Ovary (tissue), 9 donors: Measurements from ENCODE around the gene RIMS1. TPM values are rescaled to one million over a fixed set of nuclear protein-coding genes. Genes with fewer than 3 reads are reported as not detected.

Experiments
- DNase-seq, 5 donors: peaks; one replicate each; pipeline ENCODE4 v3.0.0-alpha.2; 2019 to 2020
- H3K27ac ChIP-seq, 2 donors: fragments of 200-600 bp; one replicate each; pipeline versions ENCODE4 v1.5.1 to v1.8.0; 2019 to 2022
- H3K27me3 ChIP-seq: fragments of 200-600 bp; one replicate; pipeline ENCODE4 v1.8.0; 2022
- H3K36me3 ChIP-seq: fragments of 200-600 bp; sonication (generic); one replicate; pipeline ENCODE4 v1.5.1; 2019
- H3K4me1 ChIP-seq: one replicate; pipeline ENCODE4 v1.8.1; 2013; ENCODE audit warnings: mild to moderate bottlenecking, moderate library complexity; ENCODE audit not compliant: insufficient read depth
- H3K4me3 ChIP-seq: fragments of 200-600 bp; sonication (generic); one replicate; pipeline ENCODE4 v1.5.1; 2017
- H3K9me3 ChIP-seq, 2 donors: fragments of 200-600 bp in 1 of 2; sonication (generic) in 1 of 2; one replicate each; pipeline versions ENCODE4 v1.5.1 to v1.8.1; 2013 to 2019; ENCODE audit warnings: mild to moderate bottlenecking in 1 of 2, moderate library complexity in 1 of 2
- EP300 ChIP-seq: sonication (generic); formaldehyde crosslinking; IDR thresholded peaks from one replicate; pipeline ENCODE4 v1.6.1; 2017; ENCODE audit warnings: antibody characterized with exemption
- POLR2A ChIP-seq: fragments of 450-650 bp; IDR thresholded peaks from one replicate; pipeline ENCODE4 v1.6.1; 2017; ENCODE audit warnings: antibody characterized with exemption, mild to moderate bottlenecking, moderate library complexity
- WGBS, 3 donors: extraction: QIAGEN DNeasy Blood & Tissue Kit in 1 of 3; methylation state at CpG; one replicate each; pipeline versions ENCODE4 v1.1.5 to v1.1.7; 2013 to 2017; 5-methylcytosine and 5-hydroxymethylcytosine counted together
- intact Hi-C, 4 donors: fragments of 100-400 bp; cut with DNase I; formaldehyde crosslinking; loops; one replicate each; pipeline versions ENCODE4 v1.11.0 to v1.15.1; 2022 to 2023
- polyA plus RNA-seq, 2 donors: library from polyadenylated mRNA; stranded (reverse); fragments of 200-250 nt in 1 of 2; fragments of 350-450 nt in 1 of 2; fragmentation: Illumina TruSeq in 1 of 2; extraction: RNeasy Lipid Tissue Mini Kit (QIAGEN cat#74804) in 1 of 2; gene quantifications; one replicate each; pipeline ENCODE4 v1.2.3, GENCODE V29; 2013 to 2014
- total RNA-seq, 7 donors: library from RNA; depleted of rRNA in 2 of 7; stranded (reverse); fragments of >200 nt in 2 of 7; fragmentation: NEBNext Ultra II Directional in 3 of 7; extraction: Animal tissue kit (Norgen Biotek cat#: 25700) in 3 of 7; gene quantifications; one replicate each; pipeline versions ENCODE4 v1.1.0 to v1.2.4, GENCODE V29; 2016 to 2023
- TF ChIP-seq, protein P1 (sequence below), 3 donors: fragments of 450-650 bp in 2 of 3; fragments of 200-600 bp in 1 of 3; IDR thresholded peaks; one replicate each; pipeline versions ENCODE4 v1.5.1 to v1.8.0; 2016 to 2022; ENCODE audit warnings: antibody characterized with exemption in 3 of 3, mild to moderate bottlenecking in 1 of 3
- donor health status: DM: no; HTN: no; CAD: no; lungs with moderate emphysema.
- donor health status: DM: no; HTN: no; CAD: no.
- donor health status: Bipolar disorder and iron deficiency.
- donor health status: DM: yes; HTN: yes; CAD: no.
- donor health status: DM: no; HTN: no; CAD: no.
- donor health status: DM: yes; HTN: yes; CAD: no.

Gene RIMS1
- total and polyA plus RNA-seq, 9 donors = 0.20 to 1.3 (median 0.33) TPM; not detected in 1

DNA sequence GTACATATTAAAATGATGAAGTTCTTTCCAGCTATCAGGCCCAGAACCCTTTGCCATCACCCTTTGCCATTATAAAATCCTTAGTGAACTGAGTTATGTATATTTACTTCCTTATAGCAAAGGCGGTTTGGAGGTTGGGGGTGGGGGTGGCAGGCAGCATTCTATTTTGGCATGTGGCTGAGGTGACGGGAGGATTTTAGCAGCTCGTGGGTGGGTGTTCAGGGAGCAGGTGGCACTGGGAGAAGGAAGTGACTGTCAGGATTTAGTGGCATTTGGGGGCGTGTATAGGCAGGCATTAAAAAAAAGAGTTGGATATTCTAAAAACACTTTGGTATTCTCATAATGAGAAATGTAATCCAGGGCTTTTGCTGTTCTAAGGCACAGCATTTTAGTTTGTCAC lies 150.7 kb downstream of the RIMS1 start:
- no peaks in the 10 kb centered on the region for H3K27me3 ChIP-seq
- no peaks in the 10 kb centered on the region for H3K36me3 ChIP-seq
- H3K4me1 ChIP-seq = no peaks in the 10 kb centered on the region
- DNase-seq = no peak
- TF ChIP-seq, protein P1, sequence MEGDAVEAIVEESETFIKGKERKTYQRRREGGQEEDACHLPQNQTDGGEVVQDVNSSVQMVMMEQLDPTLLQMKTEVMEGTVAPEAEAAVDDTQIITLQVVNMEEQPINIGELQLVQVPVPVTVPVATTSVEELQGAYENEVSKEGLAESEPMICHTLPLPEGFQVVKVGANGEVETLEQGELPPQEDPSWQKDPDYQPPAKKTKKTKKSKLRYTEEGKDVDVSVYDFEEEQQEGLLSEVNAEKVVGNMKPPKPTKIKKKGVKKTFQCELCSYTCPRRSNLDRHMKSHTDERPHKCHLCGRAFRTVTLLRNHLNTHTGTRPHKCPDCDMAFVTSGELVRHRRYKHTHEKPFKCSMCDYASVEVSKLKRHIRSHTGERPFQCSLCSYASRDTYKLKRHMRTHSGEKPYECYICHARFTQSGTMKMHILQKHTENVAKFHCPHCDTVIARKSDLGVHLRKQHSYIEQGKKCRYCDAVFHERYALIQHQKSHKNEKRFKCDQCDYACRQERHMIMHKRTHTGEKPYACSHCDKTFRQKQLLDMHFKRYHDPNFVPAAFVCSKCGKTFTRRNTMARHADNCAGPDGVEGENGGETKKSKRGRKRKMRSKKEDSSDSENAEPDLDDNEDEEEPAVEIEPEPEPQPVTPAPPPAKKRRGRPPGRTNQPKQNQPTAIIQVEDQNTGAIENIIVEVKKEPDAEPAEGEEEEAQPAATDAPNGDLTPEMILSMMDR (IDR thresholded peaks at IDR 0.05) = no peak
- TF ChIP-seq POLR2A = no peak
- no peak for TF ChIP-seq EP300
- no peak overlapping the region for H3K27ac ChIP-seq
- H3K9me3 ChIP-seq = no peaks in the 10 kb centered on the region
- intact Hi-C loops = no loop called here
- H3K4me3 ChIP-seq = no peak overlapping the region
- WGBS, 3 donors = 58 to 80% (median 72%) methylated on average over 4 of the region's 4 CpGs

DNA sequence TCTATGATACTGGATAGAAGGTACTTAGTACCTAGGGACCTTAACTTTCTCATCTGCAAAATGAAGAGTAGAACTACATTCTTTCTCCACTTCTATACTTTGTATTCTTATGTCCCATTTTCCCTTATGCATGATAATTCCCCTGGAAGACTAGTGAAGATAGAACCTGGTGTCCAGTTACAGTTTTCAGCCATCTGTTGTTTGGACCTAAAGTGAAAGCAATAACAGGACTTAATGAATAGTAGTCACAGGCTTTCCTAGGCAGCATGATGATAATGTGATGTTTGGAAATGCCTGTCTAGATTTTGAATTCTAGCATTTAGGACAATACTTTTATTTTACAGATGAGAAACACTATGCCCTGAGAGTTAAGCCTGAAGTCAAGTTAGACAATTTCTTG lies 153.8 kb downstream of the RIMS1 start:
- TF ChIP-seq, protein P1 (IDR thresholded peaks at IDR 0.05) = no peak
- TF ChIP-seq POLR2A = no peak
- TF ChIP-seq EP300 = no peak
- DNase-seq = no peak
- Histone ChIP-seq H3K36me3 (no peaks in the 10 kb centered on the region), H3K4me3 (no peak overlapping the region), H3K27ac (no peak overlapping the region), H3K27me3 (no peaks in the 10 kb centered on the region), H3K4me1 (no peaks in the 10 kb centered on the region), H3K9me3 (no peaks in the 10 kb centered on the region)
- intact Hi-C loops = no loop called here

- TF ChIP-seq POLR2A (no peak), EP300 (no peak)
- TF ChIP-seq, protein P1 (IDR thresholded peaks at IDR 0.05) = no peak
- Histone ChIP-seq H3K36me3 (no peaks in the 10 kb centered on the region), H3K27me3 (no peaks in the 10 kb centered on the region), H3K9me3 (no peaks in the 10 kb centered on the region), H3K4me3 (no peak overlapping the region), H3K4me1 (no peaks in the 10 kb centered on the region), H3K27ac (no peak overlapping the region)
- intact Hi-C loops = no loop called here
- DNase-seq = no peak
- WGBS, 3 donors = 64 to 76% (median 73%) methylated on average over 2 of the region's 2 CpGs
Measured at GRCh38 chr6:72042088-72042487, 155.7 kb downstream of the RIMS1 start.

GRCh38 chr6:72048080-72048479 lies 161.7 kb downstream of the RIMS1 start:
- H3K36me3 ChIP-seq = no peaks in the 10 kb centered on the region
- WGBS, 3 donors = 8 to 15% (median 9%) methylated on average over 2 of the region's 2 CpGs
- H3K9me3 ChIP-seq = no peaks in the 10 kb centered on the region
- H3K4me3 ChIP-seq = no peak overlapping the region
- TF ChIP-seq, protein P1 (IDR thresholded peaks at IDR 0.05) = no peak
- no peak for TF ChIP-seq EP300
- TF ChIP-seq POLR2A = no peak
- no peaks in the 10 kb centered on the region for H3K4me1 ChIP-seq
- DNase-seq = no peak
- intact Hi-C loops = no loop called here
- H3K27me3 ChIP-seq = no peaks in the 10 kb centered on the region
- no peak overlapping the region for H3K27ac ChIP-seq

DNA sequence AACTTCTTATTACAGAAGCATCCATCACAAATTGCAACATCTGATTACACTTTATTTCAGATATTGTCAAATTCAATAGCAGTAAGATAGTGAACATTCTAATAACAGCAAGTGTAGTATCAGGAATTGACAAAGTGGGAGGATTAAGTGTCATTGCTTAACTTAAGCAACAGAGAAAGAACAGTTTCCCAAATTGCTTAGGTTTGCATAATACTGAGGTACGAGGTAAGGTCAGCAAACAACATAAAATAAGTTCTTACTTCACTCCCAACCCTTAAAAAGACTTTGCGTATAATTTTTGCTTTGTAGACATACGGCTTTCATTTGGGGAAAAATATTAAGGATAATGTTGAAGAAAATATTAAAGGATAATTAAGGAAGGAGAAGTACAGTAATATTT lies 163.0 kb downstream of the RIMS1 start:
- Histone ChIP-seq H3K9me3 (no peaks in the 10 kb centered on the region), H3K36me3 (no peaks in the 10 kb centered on the region), H3K4me3 (no peak overlapping the region), H3K27ac (no peak overlapping the region), H3K27me3 (no peaks in the 10 kb centered on the region), H3K4me1 (no peaks in the 10 kb centered on the region)
- intact Hi-C loops = no loop called here
- no peak for TF ChIP-seq EP300
- TF ChIP-seq POLR2A = no peak
- TF ChIP-seq, protein P1 (IDR thresholded peaks at IDR 0.05) = no peak
- no peak for DNase-seq
- WGBS, 3 donors = 81 to 88% (median 84%) methylated on average over 3 of the region's 3 CpGs
